Right forelimb (tissue), 1 donor: ENCODE data around the gene U2AF1L4.
A peak's percentile ranks its signal among the peaks of the same experiment; 100 is the strongest.
"Not testable (repeated sequence)": the region's sequence is repeated elsewhere in the genome, so short reads cannot be mapped to it uniquely, and the experiment has no call there.

ENCODE experiments used
- DNase-seq: peaks from one replicate; pipeline ENCODE4 v3.0.0-alpha.2; 2018

Gene U2AF1L4

GRCh38 chr19:35724132-35724531, 21.1 kb downstream of the U2AF1L4 start:
- DNase-seq, result not testable (repeated sequence)

DNA sequence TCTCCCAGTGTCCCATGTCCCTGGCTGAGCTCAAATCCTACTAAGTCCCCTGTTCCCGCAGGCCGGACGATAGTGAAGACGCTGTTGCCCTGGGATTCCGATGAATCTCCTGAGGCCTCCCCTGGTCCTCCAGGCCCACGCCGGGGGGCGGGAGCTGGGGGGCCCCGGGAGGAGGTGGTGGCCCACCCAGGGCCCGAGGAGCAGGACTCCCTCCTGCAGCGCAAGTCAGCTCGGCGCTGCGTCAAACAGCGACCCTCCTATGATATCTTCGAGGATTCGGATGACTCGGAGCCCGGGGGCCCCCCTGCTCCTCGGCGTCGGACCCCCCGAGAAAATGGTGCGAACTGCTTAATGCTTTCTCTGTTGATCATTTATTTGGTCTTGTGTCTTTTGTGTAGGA, 21.5 kb downstream of the U2AF1L4 start:
- DNase-seq, result no peak

DNA sequence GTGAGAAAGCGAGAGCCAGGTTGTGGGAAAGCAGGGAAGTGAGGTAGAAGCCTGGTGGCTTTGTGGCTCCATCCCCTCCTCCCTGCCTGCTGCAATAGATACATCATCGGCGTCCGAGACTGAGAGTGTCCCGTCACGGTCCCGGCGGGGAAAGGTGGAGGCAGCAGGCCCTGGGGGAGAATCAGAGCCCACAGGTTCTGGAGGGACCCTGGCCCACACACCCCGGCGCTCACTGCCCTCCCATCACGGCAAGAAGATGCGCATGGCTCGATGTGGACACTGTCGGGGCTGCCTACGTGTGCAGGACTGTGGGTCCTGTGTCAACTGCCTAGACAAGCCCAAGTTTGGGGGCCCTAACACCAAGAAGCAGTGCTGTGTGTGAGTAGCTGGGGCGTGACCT, 22.3 kb downstream of the U2AF1L4 start:
- DNase-seq, result no peak

DNA sequence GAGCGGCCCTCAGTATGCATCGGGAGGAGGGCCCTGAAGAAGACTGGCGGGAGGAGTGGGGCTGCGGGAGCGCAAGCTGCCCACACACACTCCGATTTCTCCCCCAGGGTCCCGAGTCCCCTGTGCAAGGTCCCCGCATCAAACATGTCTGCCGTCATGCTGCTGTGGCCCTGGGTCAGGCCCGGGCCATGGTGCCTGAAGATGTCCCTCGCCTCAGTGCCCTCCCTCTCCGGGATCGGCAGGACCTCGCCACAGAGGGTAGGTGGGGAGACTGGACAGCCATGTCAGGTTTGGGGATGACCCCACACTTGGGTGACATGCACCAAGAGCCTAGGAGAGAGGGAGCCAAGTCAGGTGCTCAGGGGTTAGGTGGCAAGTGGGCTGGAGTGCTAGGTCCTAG, 22.8 kb downstream of the U2AF1L4 start:
- no peak for DNase-seq

DNA sequence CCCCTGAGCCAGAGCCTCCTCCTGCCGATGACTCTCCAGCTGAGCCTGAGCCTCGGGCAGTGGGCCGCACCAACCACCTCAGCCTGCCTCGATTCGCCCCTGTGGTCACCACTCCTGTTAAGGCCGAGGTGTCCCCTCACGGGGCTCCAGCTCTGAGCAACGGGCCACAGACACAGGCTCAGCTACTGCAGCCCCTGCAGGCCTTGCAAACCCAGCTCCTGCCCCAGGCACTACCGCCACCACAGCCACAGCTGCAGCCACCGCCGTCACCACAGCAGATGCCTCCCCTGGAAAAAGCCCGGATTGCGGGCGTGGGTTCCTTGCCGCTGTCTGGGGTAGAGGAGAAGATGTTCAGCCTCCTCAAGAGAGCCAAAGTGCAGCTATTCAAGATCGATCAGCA, 23.8 kb downstream of the U2AF1L4 start:
- no peak for DNase-seq

- DNase-seq, result no peak
Observed at GRCh38 chr19:35720648-35721047, 24.6 kb downstream of the U2AF1L4 start.

DNA sequence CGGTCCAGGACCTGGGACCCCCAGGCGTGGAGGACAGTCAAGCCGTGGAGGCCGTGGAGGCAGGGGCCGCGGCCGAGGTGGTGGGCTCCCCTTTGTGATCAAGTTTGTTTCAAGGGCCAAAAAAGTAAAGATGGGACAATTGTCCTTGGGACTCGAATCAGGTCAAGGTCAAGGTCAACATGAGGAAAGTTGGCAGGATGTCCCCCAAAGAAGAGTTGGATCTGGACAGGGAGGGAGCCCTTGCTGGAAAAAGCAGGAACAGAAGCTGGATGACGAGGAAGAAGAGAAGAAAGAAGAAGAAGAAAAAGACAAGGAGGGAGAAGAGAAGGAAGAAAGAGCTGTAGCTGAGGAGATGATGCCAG, 25.1 kb downstream of the U2AF1L4 start:
- no peak for DNase-seq

GRCh38 chr19:35719402-35720162, 25.6 kb downstream of the U2AF1L4 start:
- DNase-seq, result peak; percentile 38

GRCh38 chr19:35718345-35719041, 26.7 kb downstream of the U2AF1L4 start:
- peak; percentile 61 for DNase-seq

DNA sequence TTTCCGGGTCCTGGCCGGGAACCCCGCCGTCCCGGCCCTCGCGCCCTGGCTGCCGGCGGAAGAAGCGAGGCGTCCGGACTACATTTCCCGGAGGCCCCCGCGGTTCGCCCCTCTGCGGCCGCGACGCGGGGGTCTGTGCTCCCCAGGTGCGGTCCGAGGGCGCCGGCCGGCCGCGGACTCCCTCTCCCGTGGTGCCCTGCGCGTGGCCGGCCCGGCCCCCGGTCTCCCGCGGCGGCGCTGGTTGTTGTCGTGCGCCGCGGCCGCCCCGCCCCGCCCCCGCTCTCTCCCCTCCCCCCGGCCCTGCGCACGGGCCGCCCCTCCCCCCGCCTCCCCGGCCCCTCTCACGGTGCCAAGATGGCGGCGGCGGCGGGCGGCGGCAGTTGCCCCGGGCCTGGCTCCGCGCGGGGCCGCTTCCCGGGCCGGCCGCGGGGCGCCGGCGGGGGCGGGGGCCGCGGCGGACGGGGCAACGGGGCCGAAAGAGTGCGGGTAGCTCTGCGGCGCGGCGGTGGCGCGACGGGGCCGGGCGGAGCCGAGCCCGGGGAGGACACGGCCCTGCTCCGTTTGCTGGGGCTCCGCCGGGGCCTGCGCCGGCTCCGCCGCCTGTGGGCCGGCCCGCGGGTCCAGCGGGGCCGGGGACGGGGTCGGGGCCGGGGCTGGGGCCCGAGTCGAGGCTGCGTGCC, 27.4 kb downstream of the U2AF1L4 start, which contains the start of gene KMT2B:
Gene KMT2B (plus strand): TSS at position 339 of the 680 bp plus-strand sequence. CDS start 16 bp downstream, at position 355.
- DNase-seq, result peak; percentile 97

DNA sequence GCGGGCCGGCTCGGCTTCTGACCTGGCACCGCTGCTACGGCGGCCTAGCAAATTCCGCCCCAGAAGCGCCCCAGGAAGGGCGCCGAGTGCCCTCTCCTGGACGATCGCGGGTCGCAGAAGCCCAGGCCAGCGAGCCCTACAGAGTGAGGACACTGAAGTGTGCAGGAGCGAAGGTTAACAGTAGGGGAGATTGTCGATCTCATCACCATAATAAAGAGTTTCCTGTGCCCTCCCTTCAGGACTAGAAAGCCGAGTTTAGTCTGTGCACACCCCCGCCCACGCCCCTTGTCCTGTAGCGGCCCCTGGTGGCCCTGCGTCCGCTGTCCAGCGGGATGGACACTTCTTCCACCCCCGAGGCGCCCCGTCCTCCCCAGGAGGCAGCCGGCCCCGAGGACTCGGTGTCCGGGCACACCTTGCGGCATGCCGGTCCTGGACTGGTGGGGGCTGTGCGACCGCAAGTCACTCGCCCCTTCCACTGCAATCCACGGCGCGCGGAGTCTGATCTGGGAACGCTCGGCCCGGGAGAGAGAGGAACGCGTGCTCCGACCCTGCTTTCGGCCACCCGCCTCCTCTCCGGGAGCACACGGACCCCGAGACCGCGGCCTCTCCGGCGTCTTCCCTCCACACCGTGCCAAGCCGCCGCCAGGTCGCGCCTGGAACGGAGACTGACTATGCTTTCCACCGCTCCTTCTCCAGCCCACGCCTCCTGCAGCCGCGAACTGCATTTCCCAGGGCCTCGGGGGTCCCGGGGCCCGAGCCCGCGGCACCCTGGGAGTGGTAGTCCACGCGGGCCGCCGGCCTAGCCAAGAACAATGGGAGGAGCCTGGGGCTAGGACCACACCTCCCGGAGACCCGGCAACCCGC, 28.2 kb downstream of the U2AF1L4 start:
- DNase-seq, result peak; percentile 90

GRCh38 chr19:35715981-35716800, 29.0 kb downstream of the U2AF1L4 start:
- DNase-seq, result peak; percentile 78

DNA sequence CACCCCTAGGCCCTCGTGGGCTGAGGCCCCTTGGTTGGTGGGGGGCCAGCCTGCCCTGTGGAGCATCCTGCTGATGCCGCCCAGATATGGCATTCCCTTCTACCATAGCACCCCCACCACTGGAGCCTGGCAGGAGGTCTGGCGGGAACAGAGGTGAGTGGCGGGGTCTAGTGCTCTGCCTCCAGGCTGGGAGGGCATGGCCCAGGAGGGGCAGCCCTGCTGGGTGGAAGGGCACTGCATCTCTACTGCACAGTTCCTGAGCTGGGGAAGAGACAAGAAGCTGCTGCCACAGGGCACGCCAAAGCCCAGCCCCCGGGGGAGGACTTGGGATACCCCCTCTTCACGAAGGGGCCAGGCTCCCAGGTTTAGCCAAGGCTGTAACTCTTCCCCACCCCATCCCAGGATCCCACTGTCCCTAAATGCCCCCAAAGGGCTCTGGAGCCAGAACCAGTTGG, 29.8 kb downstream of the U2AF1L4 start:
- DNase-seq, result no peak

- no peak for DNase-seq
Observed at GRCh38 chr19:35714601-35715354, 30.4 kb downstream of the U2AF1L4 start.

- DNase-seq, result no peak
Observed at GRCh38 chr19:35713904-35714495, 31.2 kb downstream of the U2AF1L4 start.

DNA sequence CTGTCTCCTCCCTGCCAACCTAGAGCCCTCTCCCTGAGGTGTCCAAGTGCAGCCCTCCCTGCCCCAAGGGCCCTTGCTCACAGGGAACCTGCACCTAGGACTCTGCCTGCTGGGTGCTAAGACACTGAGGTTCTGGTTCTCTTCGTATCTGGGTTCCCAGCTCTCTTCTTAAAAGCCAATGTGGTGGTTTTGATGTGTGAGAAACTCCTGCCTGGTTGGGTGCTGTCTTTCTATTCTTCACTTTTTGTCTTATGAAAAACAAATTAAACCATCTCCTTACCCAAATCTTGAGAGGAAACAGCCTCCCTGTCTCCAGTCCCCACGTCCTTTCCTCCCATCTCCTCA, 31.7 kb downstream of the U2AF1L4 start:
- DNase-seq, result no peak

GRCh38 chr19:35712567-35713505, 32.4 kb downstream of the U2AF1L4 start:
- no peak for DNase-seq

DNA sequence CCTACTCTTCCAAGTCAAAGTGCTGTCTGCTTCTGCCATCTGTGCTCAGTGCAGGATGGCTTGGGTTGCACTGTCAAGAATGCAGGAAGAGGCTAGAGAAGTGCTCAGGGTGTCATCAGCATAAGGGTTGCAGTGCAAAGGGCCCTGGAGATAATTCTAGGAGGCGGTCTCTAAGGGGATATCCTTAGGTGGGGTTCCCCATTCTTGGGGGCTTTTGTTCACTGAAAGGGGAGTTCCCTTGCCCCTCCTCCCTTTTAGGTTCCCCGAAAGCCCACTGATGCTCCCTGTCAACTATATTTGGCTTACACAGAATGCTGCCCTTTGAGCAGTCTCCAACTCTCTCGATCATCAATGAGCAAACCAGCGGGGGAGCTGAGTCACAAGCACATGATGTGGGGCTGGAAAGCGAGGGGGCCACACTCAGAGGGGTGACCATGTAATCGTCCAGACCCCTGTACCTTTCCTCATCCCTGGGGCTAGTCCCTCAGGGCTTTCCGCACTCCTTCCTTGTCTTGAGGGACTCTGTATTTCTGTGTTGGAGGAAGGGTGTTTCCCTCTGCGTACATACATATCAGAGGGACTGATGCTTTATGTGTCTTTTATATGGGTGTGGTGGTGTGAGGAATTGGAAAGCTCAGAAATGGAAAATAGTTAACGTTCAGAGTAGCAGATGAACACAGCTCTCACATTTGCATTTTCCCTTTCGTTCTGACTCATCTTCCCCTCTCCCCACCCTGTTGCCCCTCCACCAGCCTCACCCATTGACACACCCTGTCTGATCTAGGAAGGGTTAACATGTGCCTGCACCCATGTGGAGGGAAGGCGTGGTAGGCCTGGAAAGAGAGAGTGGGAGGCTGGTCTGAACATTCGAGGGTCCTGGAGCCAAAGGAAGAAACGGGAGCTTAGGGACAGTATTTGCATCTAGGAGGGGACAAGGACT, 34.2 kb downstream of the U2AF1L4 start:
- DNase-seq, result no peak
